ENCODE results near the gene PLXNB2. TPM values are rescaled to one million over a fixed set of nuclear protein-coding genes. Genes with fewer than 3 reads are reported as not detected.
A peak's percentile ranks its signal among the peaks of the same experiment; 100 is the strongest.

The PLXNB2 gene
- polyA plus RNA-seq, 1 of the 3 experiments (the other 2 are of a cell fraction), result 108 TPM

DNA sequence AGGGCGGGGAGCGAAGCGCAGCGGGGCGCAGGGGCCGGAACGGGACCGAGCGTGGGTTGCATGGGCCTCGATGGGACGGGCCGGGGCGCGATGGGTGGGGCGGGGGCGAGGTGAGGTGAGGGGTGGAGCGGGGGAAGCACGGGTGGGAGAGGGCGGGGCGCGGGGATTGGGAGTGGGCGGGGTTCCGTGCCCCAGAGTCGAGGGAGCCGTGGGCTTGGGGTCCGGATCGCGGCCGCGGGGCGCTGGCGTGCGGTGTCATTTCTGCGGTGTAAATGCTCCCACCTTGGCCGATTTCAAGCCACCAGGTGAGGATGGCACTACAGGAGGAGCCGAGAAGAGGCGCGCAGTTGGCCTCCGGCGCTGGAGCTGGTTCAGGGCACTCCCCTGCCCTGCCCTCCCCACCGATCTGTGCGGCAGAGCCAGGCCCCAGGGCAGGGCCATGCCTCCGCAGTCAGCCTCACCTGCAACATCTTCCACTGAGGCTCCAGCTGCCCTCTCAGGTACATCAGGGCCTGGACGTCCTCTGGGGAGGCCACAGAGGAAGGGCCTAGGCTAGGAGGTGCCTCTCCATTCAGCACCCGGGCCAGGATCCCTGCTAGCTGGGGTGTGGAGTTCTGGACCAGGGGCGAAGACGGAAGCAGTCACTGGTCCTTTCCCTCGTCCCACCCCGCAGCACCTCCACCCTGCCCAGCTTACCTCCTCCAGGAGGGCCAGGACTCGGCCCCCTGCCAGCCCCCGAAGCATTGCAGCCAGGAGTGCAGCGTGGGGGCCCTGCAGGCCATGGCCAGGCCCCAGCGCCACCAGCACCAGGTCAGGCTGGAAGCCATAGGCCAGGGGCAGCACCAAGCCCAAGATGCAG lies 62.0 kb downstream of the PLXNB2 start:
- H3K79me2 ChIP-seq (ENCODE audit: insufficient read depth), result peaks cover 75% of the 10 kb centered on the region
- peak overlapping the region; percentile 84 to 92 for H3K4me3 ChIP-seq (ENCODE audit: low read depth in 2 of 2, low read length in 1 of 2)
- H3K9me2 ChIP-seq, result no peaks in the 10 kb centered on the region
- H3K36me3 ChIP-seq (replicated peaks in 1 of 2; ENCODE audit: control insufficient read depth in 1 of 2, insufficient read depth in 2 of 2, low read length in 1 of 2), result peaks cover 5 to 22% of the 10 kb centered on the region in 2 experiments
- 4% methylated on average over 30 of the region's 53 CpGs for WGBS (ENCODE audit: low lambda C conversion rate)
- peak overlapping the region; percentile 84 for H3K9ac ChIP-seq
- peaks cover 27% of the 10 kb centered on the region for H4K20me1 ChIP-seq (ENCODE audit: insufficient read depth)
- no peaks in the 10 kb centered on the region for H3K9me3 ChIP-seq
- H3K27ac ChIP-seq (ENCODE audit: low read depth in 2 of 2, low read length in 1 of 2), result peak overlapping the region; percentile 81 to 96
- DNase-seq, result peak; percentile 86
- H3K4me1 ChIP-seq (ENCODE audit: control insufficient read depth in 1 of 2, insufficient read depth in 2 of 2, low read depth in 1 of 2, low read length in 1 of 2), result peaks cover 9 to 66% of the 10 kb centered on the region in 2 experiments; a peak in 2 of 4 replicates
- H2AFZ ChIP-seq (ENCODE audit: low read depth), result peak overlapping the region; percentile 65; the same call in 1 of the 2 replicates
- peak overlapping the region; percentile 85 for H3K4me2 ChIP-seq
- no peaks in the 10 kb centered on the region for H3K27me3 ChIP-seq (ENCODE audit: insufficient read depth)
- ChIA-PET POLR2A (no interaction called here), CTCF (interaction anchor here (0.8 to 3.4 kb wide), 6 partner anchors 8 to 280 kb away, joined by 3 to 20 read pairs (median 4); partner anchors contain the start of genes DENND6B and SCO2)
- H3F3A ChIP-seq (replicated peaks; ENCODE audit: insufficient read depth), result peaks cover 19% of the 10 kb centered on the region
- TF ChIP-seq JUND (IDR thresholded peaks at IDR 0.05), result no peak
- TF ChIP-seq, protein P1, sequence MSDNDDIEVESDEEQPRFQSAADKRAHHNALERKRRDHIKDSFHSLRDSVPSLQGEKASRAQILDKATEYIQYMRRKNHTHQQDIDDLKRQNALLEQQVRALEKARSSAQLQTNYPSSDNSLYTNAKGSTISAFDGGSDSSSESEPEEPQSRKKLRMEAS (IDR thresholded peaks at IDR 0.05; ENCODE audit: low read depth), result no peak

- H3K27me3 ChIP-seq (ENCODE audit: insufficient read depth), result no peaks in the 10 kb centered on the region
- H3K4me2 ChIP-seq, result peak within 1 kb of the TSS; percentile 85
- peak within 1 kb of the TSS; percentile 84 to 92 for H3K4me3 ChIP-seq (ENCODE audit: low read depth in 2 of 2, low read length in 1 of 2)
- H2AFZ ChIP-seq (ENCODE audit: low read depth), result peak within 1 kb of the TSS; percentile 65; the same call in 1 of the 2 replicates
- POLR2A ChIA-PET, result interaction anchor here (0.8 kb wide), 1 partner anchor 281 kb away, joined by 3 read pairs; the partner anchor contains the start of gene SCO2
- H3K27ac ChIP-seq (ENCODE audit: low read depth in 2 of 2, low read length in 1 of 2), result peak within 1 kb of the TSS; percentile 81 to 96
- H4K20me1 ChIP-seq (ENCODE audit: insufficient read depth), result peaks cover 33% of the 10 kb centered on the region
- H3K9me3 ChIP-seq, result no peaks in the 10 kb centered on the region
- CTCF ChIA-PET, result interaction anchor here (0.7 to 3.4 kb wide), 7 partner anchors 8 to 281 kb away, joined by 3 to 20 read pairs (median 4); partner anchors contain the start of genes DENND6B and SCO2
- H3K4me1 ChIP-seq (ENCODE audit: control insufficient read depth in 1 of 2, insufficient read depth in 2 of 2, low read depth in 1 of 2, low read length in 1 of 2), result peaks cover 5 to 58% of the 10 kb centered on the region in 2 experiments; a peak in 2 of 4 replicates
- peaks cover 77% of the 10 kb centered on the region for H3K79me2 ChIP-seq (ENCODE audit: insufficient read depth)
- H3F3A ChIP-seq (replicated peaks; ENCODE audit: insufficient read depth), result peaks cover 19% of the 10 kb centered on the region
- peak within 1 kb of the TSS; percentile 84 for H3K9ac ChIP-seq
- peaks cover 5 to 27% of the 10 kb centered on the region in 2 experiments for H3K36me3 ChIP-seq (replicated peaks in 1 of 2; ENCODE audit: control insufficient read depth in 1 of 2, insufficient read depth in 2 of 2, low read length in 1 of 2)
- no peaks in the 10 kb centered on the region for H3K9me2 ChIP-seq
- 0% methylated on average over 33 of the region's 76 CpGs for WGBS (ENCODE audit: low lambda C conversion rate)
- peak; percentile 94 for DNase-seq
- TF ChIP-seq GABPA (IDR thresholded peaks at IDR 0.05; ENCODE audit: low read depth), result peak; percentile 95
- TF ChIP-seq RFX5 (IDR thresholded peaks at IDR 0.05; ENCODE audit: low read length), result no peak
- no peak for TF ChIP-seq JUND (IDR thresholded peaks at IDR 0.05)
- no peak for TF ChIP-seq EZH2phosphoT487 (IDR thresholded peaks at IDR 0.05; ENCODE audit: borderline replicate concordance, low read depth)
- no peak for TF ChIP-seq IRF3 (IDR thresholded peaks at IDR 0.05; ENCODE audit: low read depth, low read length)
- TF ChIP-seq FOXM1 (IDR thresholded peaks at IDR 0.05; ENCODE audit: low read depth), result no peak
- TF ChIP-seq PBX3 (IDR thresholded peaks at IDR 0.05), result peak; percentile 94
- TF ChIP-seq, protein P1 (IDR thresholded peaks at IDR 0.05; ENCODE audit: low read depth), result peak; percentile 97
- TF ChIP-seq NFIC (IDR thresholded peaks at IDR 0.05; ENCODE audit: borderline replicate concordance), result no peak
- TF ChIP-seq FOSL2 (IDR thresholded peaks at IDR 0.05; ENCODE audit: borderline replicate concordance, low read depth), result no peak; the same call in 1 of the 2 replicates
- TF ChIP-seq MXI1 (IDR thresholded peaks at IDR 0.05; ENCODE audit: low read depth, low read length), result peak; percentile 93
- peak; percentile 87 for TF ChIP-seq ELF1 (IDR thresholded peaks at IDR 0.05)
- no peak for TF ChIP-seq RXRA (IDR thresholded peaks at IDR 0.05; ENCODE audit: borderline replicate concordance, low read depth)
- peak; percentile 88 for TF ChIP-seq POLR2AphosphoS5 (IDR thresholded peaks at IDR 0.05; ENCODE audit: low read depth, low read length)
- TF ChIP-seq TEAD4 (IDR thresholded peaks at IDR 0.05; ENCODE audit: borderline replicate concordance, insufficient read depth), result no peak
- TF ChIP-seq RCOR1 (IDR thresholded peaks at IDR 0.05; ENCODE audit: low read length), result no peak; the same call in 1 of the 2 replicates
- TF ChIP-seq RAD21 (IDR thresholded peaks at IDR 0.05; ENCODE audit: low read length), result no peak
- TF ChIP-seq GATA2 (CRISPR knock-in tag; IDR thresholded peaks at IDR 0.05), result no peak
- TF ChIP-seq NRF1 (IDR thresholded peaks at IDR 0.05; ENCODE audit: low read depth, low read length), result no peak
These were observed 62.8 kb downstream of the PLXNB2 start, which contains the start of gene TUBGCP6 for GRCh38 chr22:50244420-50245213. Gene TUBGCP6 (minus strand): TSS chr22:50245023. CDS start chr22:50244459, 564 bp downstream.

Data from SK-N-SH (cell line).